ENCODE measurements around the gene ASIC1.

- TF ChIP-seq TAF1 (IDR thresholded peaks at IDR 0.05; ENCODE audit: low read depth), result no peak
- TF ChIP-seq EP300 (IDR thresholded peaks at IDR 0.05; ENCODE audit: borderline replicate concordance), result no peak
Observed at GRCh38 chr12:50083301-50083700, 25.9 kb downstream of the ASIC1 start.
